SK-N-SH treated with all-trans-retinoic acid at 6 μM for 48 hours (cell line): ENCODE results near the gene SLC52A3.

Experiments
- ARNTL ChIP-seq: fragments of 450-650 bp; formaldehyde crosslinking; IDR thresholded peaks from 2 replicates; pipeline ENCODE4 v1.5.0; 2020; ENCODE audit warnings: low read depth, mild to moderate bottlenecking, moderate library complexity, borderline replicate concordance
- ESRRG ChIP-seq: fragments of 250-450 bp; sonication (Bioruptor Pico); IDR thresholded peaks from 2 replicates; pipeline ENCODE4 v1.6.1; 2021; ENCODE audit warnings: mild to moderate bottlenecking
- PATZ1 ChIP-seq: fragments of 250-450 bp; sonication (Bioruptor Pico); IDR thresholded peaks from 2 replicates; pipeline ENCODE4 v1.8.0; 2020; ENCODE audit warnings: mild to moderate bottlenecking, moderate library complexity, borderline replicate concordance
- ZFP3 ChIP-seq: fragments of 250-450 bp; sonication (Bioruptor Pico); IDR thresholded peaks from 2 replicates; pipeline ENCODE4 v1.5.0; 2020; ENCODE audit warnings: mild to moderate bottlenecking, moderate library complexity
- ZFP30 ChIP-seq: fragments of 450-650 bp; formaldehyde crosslinking; IDR thresholded peaks from 2 replicates; pipeline ENCODE4 v1.5.0; 2022; ENCODE audit warnings: mild to moderate bottlenecking, moderate library complexity
- ZNF8 ChIP-seq: fragments of 450-650 bp; formaldehyde crosslinking; IDR thresholded peaks from 2 replicates; pipeline ENCODE4 v1.5.0; 2020; ENCODE audit warnings: mild to moderate bottlenecking, moderate library complexity

- TF ChIP-seq PATZ1 (CRISPR knock-in tag) (no peak), ZFP30 (CRISPR knock-in tag) (no peak), ZNF8 (no peak), ARNTL (CRISPR knock-in tag) (no peak), ZFP3 (CRISPR knock-in tag) (no peak), ESRRG (CRISPR knock-in tag) (no peak)
Measured at GRCh38 chr20:787825-788224, 19.5 kb upstream of the SLC52A3 start.
